ES-I3 (cell line): ENCODE data around the gene GNG14.
"Not testable (repeated sequence)": the region's sequence is repeated elsewhere in the genome, so short reads cannot be mapped to it uniquely, and the experiment has no call there.

Source experiments
- H3K36me3 ChIP-seq: 2 replicates; pipeline ENCODE4 v1.6.1; 2013; ENCODE audit warnings: mild to moderate bottlenecking, low read length, control low read depth, moderate library complexity; ENCODE audit not compliant: insufficient read depth
- H3K4me1 ChIP-seq: 2 replicates; pipeline ENCODE4 v1.6.1; 2013; ENCODE audit warnings: mild to moderate bottlenecking, control low read depth, low read length; ENCODE audit not compliant: insufficient read depth
- H3K9ac ChIP-seq: 2 replicates; pipeline ENCODE4 v1.6.1; 2013; ENCODE audit warnings: low read depth, mild to moderate bottlenecking, low read length, moderate library complexity
- H3K9me3 ChIP-seq: 2 replicates; pipeline ENCODE4 v1.6.1; 2013; ENCODE audit warnings: mild to moderate bottlenecking, low read length, moderate library complexity; ENCODE audit not compliant: control insufficient read depth, insufficient read depth

GNG14 gene

GRCh38 chr19:12720296-12720695, 32.5 kb downstream of the GNG14 start:
- Histone ChIP-seq H3K9ac (peak overlapping the region; percentile 83), H3K9me3 (no peaks in the 10 kb centered on the region), H3K36me3 (peaks cover 15% of the 10 kb centered on the region), H3K4me1 (peaks cover 4% of the 10 kb centered on the region; the same call in 1 of the 2 replicates)

GRCh38 chr19:12720851-12721655, 33.3 kb downstream of the GNG14 start:
- peak overlapping the region; percentile 83 for H3K9ac ChIP-seq
- H3K4me1 ChIP-seq: peaks cover 4% of the 10 kb centered on the region; the same call in 1 of the 2 replicates
- H3K36me3 ChIP-seq: peaks cover 13% of the 10 kb centered on the region
- H3K9me3 ChIP-seq: no peaks in the 10 kb centered on the region

GRCh38 chr19:12721656-12722565, 34.1 kb downstream of the GNG14 start:
- Histone ChIP-seq H3K9me3 (no peaks in the 10 kb centered on the region), H3K4me1 (peaks cover 4% of the 10 kb centered on the region; the same call in 1 of the 2 replicates), H3K36me3 (peaks cover 8% of the 10 kb centered on the region)

GRCh38 chr19:12722566-12723380, 35.0 kb downstream of the GNG14 start:
- Histone ChIP-seq H3K9ac (peak overlapping the region; percentile 83), H3K9me3 (no peaks in the 10 kb centered on the region), H3K36me3 (peaks cover 7% of the 10 kb centered on the region), H3K4me1 (peaks cover 4% of the 10 kb centered on the region; the same call in 1 of the 2 replicates)

More at GRCh38 chr19:12721656-12722565, 34.1 kb downstream of the GNG14 start:
- peak overlapping the region; percentile 83 for H3K9ac ChIP-seq

- Histone ChIP-seq H3K9me3 (no peaks in the 10 kb centered on the region), H3K4me1 (peaks cover 4% of the 10 kb centered on the region; the same call in 1 of the 2 replicates), H3K36me3 (peaks cover 7% of the 10 kb centered on the region), H3K9ac (peak overlapping the region; percentile 83)
Observed at GRCh38 chr19:12723381-12723640, 35.5 kb downstream of the GNG14 start.

- Histone ChIP-seq H3K9me3 (no peaks in the 10 kb centered on the region), H3K36me3 (peaks cover 3% of the 10 kb centered on the region; the same call in 1 of the 2 replicates), H3K9ac (peak within 1 kb of the TSS; percentile 83), H3K4me1 (peaks cover 4% of the 10 kb centered on the region; the same call in 1 of the 2 replicates)
Observed at GRCh38 chr19:12723641-12724426, 36.0 kb downstream of the GNG14 start, which contains the start of gene TNPO2. Gene TNPO2, minus strand, starts transcription at chr19:12723932. Its CDS starts 2,955 bp downstream, at chr19:12720977.

- not testable (repeated sequence) for H3K9ac ChIP-seq, H3K4me1 ChIP-seq, H3K9me3 ChIP-seq, H3K36me3 ChIP-seq
Observed at GRCh38 chr19:12725612-12726011, 37.8 kb downstream of the GNG14 start.

GRCh38 chr19:12726988-12727316, 39.2 kb downstream of the GNG14 start:
- no peaks in the 10 kb centered on the region for H3K9me3 ChIP-seq
- no peaks in the 10 kb centered on the region; the same call in 1 of the 2 replicates for H3K4me1 ChIP-seq
- H3K36me3 ChIP-seq: peaks cover 5% of the 10 kb centered on the region
- H3K9ac ChIP-seq: no peak overlapping the region

- Histone ChIP-seq H3K36me3 (peaks cover 5% of the 10 kb centered on the region), H3K4me1 (no peaks in the 10 kb centered on the region; the same call in 1 of the 2 replicates), H3K9me3 (no peaks in the 10 kb centered on the region), H3K9ac (no peak overlapping the region)
Observed at GRCh38 chr19:12727745-12728433, 40.1 kb downstream of the GNG14 start.

GRCh38 chr19:12730064-12730463, 42.3 kb downstream of the GNG14 start:
- Histone ChIP-seq H3K9ac (no peak overlapping the region), H3K9me3 (no peaks in the 10 kb centered on the region), H3K4me1 (no peaks in the 10 kb centered on the region; the same call in 1 of the 2 replicates), H3K36me3 (peaks cover 5% of the 10 kb centered on the region)

GRCh38 chr19:12731337-12731736, 43.5 kb downstream of the GNG14 start:
- H3K36me3 ChIP-seq: peaks cover 5% of the 10 kb centered on the region
- no peaks in the 10 kb centered on the region for H3K9me3 ChIP-seq
- no peak overlapping the region for H3K9ac ChIP-seq
- no peaks in the 10 kb centered on the region; the same call in 1 of the 2 replicates for H3K4me1 ChIP-seq

- Histone ChIP-seq H3K9me3 (no peaks in the 10 kb centered on the region), H3K36me3 (peaks cover 5% of the 10 kb centered on the region), H3K4me1 (no peaks in the 10 kb centered on the region), H3K9ac (peak overlapping the region; percentile 95)
Observed at GRCh38 chr19:12733369-12734214, 45.8 kb downstream of the GNG14 start.
